ENCODE data around the gene DLX3. TPM values are rescaled to one million over a fixed set of nuclear protein-coding genes. Genes with fewer than 3 reads are reported as not detected.

DLX3 gene
- total and polyA plus RNA-seq, 2 of the 8 experiments (the other 6 are each of a cell fraction or from before 2014, with no cell fraction given) = 0.15 to 0.20 TPM

DNA sequence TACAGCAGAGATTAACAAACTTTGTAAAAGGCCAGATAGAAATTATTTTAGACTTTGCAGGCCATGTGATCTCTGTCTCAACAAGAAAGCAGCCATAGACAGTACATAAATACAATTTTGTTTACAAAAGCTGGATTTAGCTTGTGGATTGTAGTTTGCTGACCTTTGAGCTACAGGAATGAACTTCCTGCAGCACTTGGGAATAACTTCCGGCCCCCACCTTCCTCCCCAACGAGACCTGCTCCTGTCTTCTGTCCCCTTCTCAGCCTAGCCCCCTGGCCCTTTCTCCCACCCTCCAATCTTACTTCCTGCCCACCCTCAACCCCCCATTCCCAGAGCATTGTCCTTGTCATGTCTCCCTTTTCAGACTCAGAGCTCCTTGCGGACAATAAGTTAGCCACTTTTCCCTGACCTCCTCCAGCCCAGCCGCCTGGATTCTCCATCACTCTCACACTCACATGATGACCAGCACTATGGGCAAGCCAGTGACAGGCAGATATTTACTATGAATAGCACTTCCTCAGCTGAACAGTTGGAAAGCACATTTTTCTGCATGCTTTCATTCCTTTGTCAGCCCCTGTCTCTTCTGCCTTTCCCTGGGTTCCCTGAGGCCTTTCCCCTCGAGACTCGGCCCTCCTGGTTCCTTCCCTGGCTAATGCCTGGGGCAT, 27.6 kb upstream of the DLX3 start (continued):
- TF ChIP-seq, protein P1, sequence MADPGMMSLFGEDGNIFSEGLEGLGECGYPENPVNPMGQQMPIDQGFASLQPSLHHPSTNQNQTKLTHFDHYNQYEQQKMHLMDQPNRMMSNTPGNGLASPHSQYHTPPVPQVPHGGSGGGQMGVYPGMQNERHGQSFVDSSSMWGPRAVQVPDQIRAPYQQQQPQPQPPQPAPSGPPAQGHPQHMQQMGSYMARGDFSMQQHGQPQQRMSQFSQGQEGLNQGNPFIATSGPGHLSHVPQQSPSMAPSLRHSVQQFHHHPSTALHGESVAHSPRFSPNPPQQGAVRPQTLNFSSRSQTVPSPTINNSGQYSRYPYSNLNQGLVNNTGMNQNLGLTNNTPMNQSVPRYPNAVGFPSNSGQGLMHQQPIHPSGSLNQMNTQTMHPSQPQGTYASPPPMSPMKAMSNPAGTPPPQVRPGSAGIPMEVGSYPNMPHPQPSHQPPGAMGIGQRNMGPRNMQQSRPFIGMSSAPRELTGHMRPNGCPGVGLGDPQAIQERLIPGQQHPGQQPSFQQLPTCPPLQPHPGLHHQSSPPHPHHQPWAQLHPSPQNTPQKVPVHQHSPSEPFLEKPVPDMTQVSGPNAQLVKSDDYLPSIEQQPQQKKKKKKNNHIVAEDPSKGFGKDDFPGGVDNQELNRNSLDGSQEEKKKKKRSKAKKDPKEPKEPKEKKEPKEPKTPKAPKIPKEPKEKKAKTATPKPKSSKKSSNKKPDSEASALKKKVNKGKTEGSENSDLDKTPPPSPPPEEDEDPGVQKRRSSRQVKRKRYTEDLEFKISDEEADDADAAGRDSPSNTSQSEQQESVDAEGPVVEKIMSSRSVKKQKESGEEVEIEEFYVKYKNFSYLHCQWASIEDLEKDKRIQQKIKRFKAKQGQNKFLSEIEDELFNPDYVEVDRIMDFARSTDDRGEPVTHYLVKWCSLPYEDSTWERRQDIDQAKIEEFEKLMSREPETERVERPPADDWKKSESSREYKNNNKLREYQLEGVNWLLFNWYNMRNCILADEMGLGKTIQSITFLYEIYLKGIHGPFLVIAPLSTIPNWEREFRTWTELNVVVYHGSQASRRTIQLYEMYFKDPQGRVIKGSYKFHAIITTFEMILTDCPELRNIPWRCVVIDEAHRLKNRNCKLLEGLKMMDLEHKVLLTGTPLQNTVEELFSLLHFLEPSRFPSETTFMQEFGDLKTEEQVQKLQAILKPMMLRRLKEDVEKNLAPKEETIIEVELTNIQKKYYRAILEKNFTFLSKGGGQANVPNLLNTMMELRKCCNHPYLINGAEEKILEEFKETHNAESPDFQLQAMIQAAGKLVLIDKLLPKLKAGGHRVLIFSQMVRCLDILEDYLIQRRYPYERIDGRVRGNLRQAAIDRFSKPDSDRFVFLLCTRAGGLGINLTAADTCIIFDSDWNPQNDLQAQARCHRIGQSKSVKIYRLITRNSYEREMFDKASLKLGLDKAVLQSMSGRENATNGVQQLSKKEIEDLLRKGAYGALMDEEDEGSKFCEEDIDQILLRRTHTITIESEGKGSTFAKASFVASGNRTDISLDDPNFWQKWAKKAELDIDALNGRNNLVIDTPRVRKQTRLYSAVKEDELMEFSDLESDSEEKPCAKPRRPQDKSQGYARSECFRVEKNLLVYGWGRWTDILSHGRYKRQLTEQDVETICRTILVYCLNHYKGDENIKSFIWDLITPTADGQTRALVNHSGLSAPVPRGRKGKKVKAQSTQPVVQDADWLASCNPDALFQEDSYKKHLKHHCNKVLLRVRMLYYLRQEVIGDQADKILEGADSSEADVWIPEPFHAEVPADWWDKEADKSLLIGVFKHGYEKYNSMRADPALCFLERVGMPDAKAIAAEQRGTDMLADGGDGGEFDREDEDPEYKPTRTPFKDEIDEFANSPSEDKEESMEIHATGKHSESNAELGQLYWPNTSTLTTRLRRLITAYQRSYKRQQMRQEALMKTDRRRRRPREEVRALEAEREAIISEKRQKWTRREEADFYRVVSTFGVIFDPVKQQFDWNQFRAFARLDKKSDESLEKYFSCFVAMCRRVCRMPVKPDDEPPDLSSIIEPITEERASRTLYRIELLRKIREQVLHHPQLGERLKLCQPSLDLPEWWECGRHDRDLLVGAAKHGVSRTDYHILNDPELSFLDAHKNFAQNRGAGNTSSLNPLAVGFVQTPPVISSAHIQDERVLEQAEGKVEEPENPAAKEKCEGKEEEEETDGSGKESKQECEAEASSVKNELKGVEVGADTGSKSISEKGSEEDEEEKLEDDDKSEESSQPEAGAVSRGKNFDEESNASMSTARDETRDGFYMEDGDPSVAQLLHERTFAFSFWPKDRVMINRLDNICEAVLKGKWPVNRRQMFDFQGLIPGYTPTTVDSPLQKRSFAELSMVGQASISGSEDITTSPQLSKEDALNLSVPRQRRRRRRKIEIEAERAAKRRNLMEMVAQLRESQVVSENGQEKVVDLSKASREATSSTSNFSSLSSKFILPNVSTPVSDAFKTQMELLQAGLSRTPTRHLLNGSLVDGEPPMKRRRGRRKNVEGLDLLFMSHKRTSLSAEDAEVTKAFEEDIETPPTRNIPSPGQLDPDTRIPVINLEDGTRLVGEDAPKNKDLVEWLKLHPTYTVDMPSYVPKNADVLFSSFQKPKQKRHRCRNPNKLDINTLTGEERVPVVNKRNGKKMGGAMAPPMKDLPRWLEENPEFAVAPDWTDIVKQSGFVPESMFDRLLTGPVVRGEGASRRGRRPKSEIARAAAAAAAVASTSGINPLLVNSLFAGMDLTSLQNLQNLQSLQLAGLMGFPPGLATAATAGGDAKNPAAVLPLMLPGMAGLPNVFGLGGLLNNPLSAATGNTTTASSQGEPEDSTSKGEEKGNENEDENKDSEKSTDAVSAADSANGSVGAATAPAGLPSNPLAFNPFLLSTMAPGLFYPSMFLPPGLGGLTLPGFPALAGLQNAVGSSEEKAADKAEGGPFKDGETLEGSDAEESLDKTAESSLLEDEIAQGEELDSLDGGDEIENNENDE (IDR thresholded peaks at IDR 0.05; ENCODE audit: insufficient replicate concordance, low read length) = no peak
- TF ChIP-seq ZNF274 (IDR thresholded peaks at IDR 0.05; ENCODE audit: borderline replicate concordance, extremely low read depth, low read length) = no peak
- no peak for TF ChIP-seq NANOG (IDR thresholded peaks at IDR 0.05; ENCODE audit: insufficient read depth, low read depth, low read length, poor library complexity, severe bottlenecking)
- no peak for TF ChIP-seq TBP (IDR thresholded peaks at IDR 0.05; ENCODE audit: low read depth, low read length)
- no peak for TF ChIP-seq EGR1 (IDR thresholded peaks at IDR 0.05; ENCODE audit: borderline replicate concordance, low read depth, low read length)
- TF ChIP-seq CHD2 (IDR thresholded peaks at IDR 0.05; ENCODE audit: low read length) = no peak
